H1 (cell line): ENCODE measurements around the gene TEX11. TPM values are rescaled to one million over a fixed set of nuclear protein-coding genes. Genes with fewer than 3 reads are reported as not detected.
A peak's percentile ranks its signal among the peaks of the same experiment; 100 is the strongest.

ENCODE experiments used
- CTCF ChIA-PET: fragments of 300-600 bp; sonication (Branson Sonifier 250); formaldehyde crosslinking; loops from one replicate; lab custom pipeline; 2021; ENCODE audit not compliant: partially characterized antibody; lab: Charles Lee
- POLR2A ChIA-PET: fragments of 300-600 bp; sonication (Branson Sonifier 250); formaldehyde crosslinking; loops from one replicate; lab custom pipeline; 2021; ENCODE audit warnings: inconsistent platforms; ENCODE audit not compliant: partially characterized antibody; lab: Charles Lee
- DNase-seq, 2 experiments: peaks; one replicate each; pipeline versions ENCODE4 v3.0.0 to v3.0.0-alpha.2; 2010 to 2022; ENCODE audit warnings: low spot score in 2 of 2, low read depth in 1 of 2, mixed read lengths in 1 of 2
- FAIRE-seq: peaks from 2 replicates; lab custom pipeline; 2011; peaks lifted over from hg19 to GRCh38; lab: Jason Lieb, UNC
- H2AFZ ChIP-seq: 2 replicates; pipeline ENCODE4 v1.8.1; 2012; ENCODE audit warnings: low read length, inconsistent platforms
- H2AK5ac ChIP-seq: 2 replicates; pipeline ENCODE4 v1.6.1; 2013; ENCODE audit warnings: low read depth, low read length
- H2BK120ac ChIP-seq: replicated peaks from 2 replicates; pipeline ENCODE3; 2013; ENCODE audit warnings: low read depth, low read length, inconsistent platforms
- H2BK12ac ChIP-seq: 2 replicates; pipeline ENCODE4 v1.6.1; 2013; ENCODE audit warnings: low read depth, low read length
- H2BK15ac ChIP-seq: 2 replicates; pipeline ENCODE4 v1.6.1; 2013; ENCODE audit warnings: low read length
- H2BK20ac ChIP-seq: 2 replicates; pipeline ENCODE4 v1.6.1; 2013; ENCODE audit warnings: low read length
- H2BK5ac ChIP-seq: 2 replicates; pipeline ENCODE4 v1.6.1; 2013; ENCODE audit warnings: low read depth, low read length
- H3K14ac ChIP-seq: 2 replicates; pipeline ENCODE4 v1.6.1; 2013; ENCODE audit warnings: inconsistent platforms; ENCODE audit not compliant: insufficient read length
- H3K18ac ChIP-seq: 2 replicates; pipeline ENCODE4 v1.6.1; 2013; ENCODE audit warnings: low read length; ENCODE audit errors: extremely low read depth
- H3K23ac ChIP-seq: 2 replicates; pipeline ENCODE4 v1.6.1; 2013; ENCODE audit warnings: inconsistent platforms; ENCODE audit not compliant: insufficient read length
- H3K23me2 ChIP-seq: 2 replicates; pipeline ENCODE4 v1.6.1; 2013; ENCODE audit warnings: low read depth, low read length
- H3K27ac ChIP-seq: 2 replicates; pipeline ENCODE4 v1.6.1; 2011; ENCODE audit warnings: low read depth, low read length, inconsistent platforms
- H3K27me3 ChIP-seq, 4 experiments: replicated peaks in 1 of 4; 1 replicate in 1 of 4; 2 replicates in 3 of 4; pipeline versions ENCODE4 v1.6.1 to v1.8.1; 2011 to 2013; ENCODE audit warnings: low read length in 3 of 4, mild to moderate bottlenecking in 3 of 4, inconsistent platforms in 2 of 4, mixed read lengths in 2 of 4, moderate library complexity in 1 of 4; ENCODE audit not compliant: control insufficient read depth in 3 of 4, insufficient read depth in 3 of 4; ENCODE audit errors: extremely low read depth in 1 of 4
- H3K36me3 ChIP-seq, 4 experiments: 2 replicates each; pipeline versions ENCODE4 v1.6.1 to v1.8.1; 2011 to 2013; ENCODE audit warnings: mild to moderate bottlenecking in 4 of 4, low read length in 3 of 4, moderate library complexity in 2 of 4, control low read depth in 1 of 4, inconsistent platforms in 1 of 4; ENCODE audit not compliant: insufficient read depth in 4 of 4, control insufficient read depth in 2 of 4
- H3K4ac ChIP-seq: replicated peaks from 2 replicates; pipeline ENCODE3; 2013; ENCODE audit warnings: low read length, low read depth, mixed read lengths, inconsistent platforms; ENCODE audit not compliant: insufficient read length
- H3K4me1 ChIP-seq, 4 experiments: replicated peaks in 1 of 4; 1 replicate in 1 of 4; 2 replicates in 3 of 4; pipeline versions ENCODE4 v1.6.1 to v1.8.1; 2011 to 2013; ENCODE audit warnings: low read length in 3 of 4, inconsistent platforms in 2 of 4, mixed read lengths in 1 of 4; ENCODE audit not compliant: insufficient read depth in 4 of 4, control insufficient read depth in 3 of 4
- H3K4me2 ChIP-seq, 2 experiments: 2 replicates each; pipeline versions ENCODE4 v1.6.1 to v1.8.1; 2011 to 2013; ENCODE audit warnings: low read depth in 2 of 2, low read length in 2 of 2, control low read depth in 1 of 2, inconsistent platforms in 1 of 2, mild to moderate bottlenecking in 1 of 2; ENCODE audit not compliant: insufficient read depth in 1 of 2
- H3K4me3 ChIP-seq, 4 experiments: fragments of 200-600, 300-600 bp in 1 of 4; sonication (generic), shearing (Covaris generic), sonication (Bioruptor Twin) in 1 of 4; 2 replicates each; pipeline versions ENCODE4 v1.5.1 to v1.8.1; 2011 to 2016; ENCODE audit warnings: low read length in 4 of 4, low read depth in 3 of 4, control low read depth in 2 of 4, inconsistent platforms in 2 of 4, mild to moderate bottlenecking in 2 of 4, mixed read lengths in 1 of 4, moderate library complexity in 1 of 4; ENCODE audit not compliant: insufficient read depth in 2 of 4; ENCODE audit errors: extremely low read depth in 1 of 4
- H3K56ac ChIP-seq: replicated peaks from 2 replicates; pipeline ENCODE3; 2013; ENCODE audit warnings: low read depth, mild to moderate bottlenecking, mixed read lengths, low read length, inconsistent platforms; ENCODE audit not compliant: insufficient read length
- H3K79me1 ChIP-seq: 2 replicates; pipeline ENCODE4 v1.6.1; 2013; ENCODE audit warnings: low read depth, low read length, control low read depth
- H3K79me2 ChIP-seq, 2 experiments: 2 replicates each; pipeline versions ENCODE4 v1.6.1 to v1.8.1; 2012 to 2013; ENCODE audit warnings: low read length in 2 of 2, mild to moderate bottlenecking in 2 of 2, inconsistent platforms in 1 of 2; ENCODE audit not compliant: insufficient read depth in 2 of 2, control insufficient read depth in 1 of 2
- H3K9ac ChIP-seq, 4 experiments: replicated peaks in 1 of 4; 1 replicate in 1 of 4; 2 replicates in 3 of 4; pipeline versions ENCODE4 v1.6.1 to v1.8.1; 2011 to 2013; ENCODE audit warnings: low read depth in 3 of 4, low read length in 3 of 4, control low read depth in 2 of 4, mild to moderate bottlenecking in 2 of 4, moderate library complexity in 2 of 4, inconsistent platforms in 1 of 4; ENCODE audit errors: extremely low read depth in 1 of 4
- H3K9me3 ChIP-seq, 2 experiments: 2 replicates each; pipeline versions ENCODE4 v1.6.1 to v1.8.1; 2012 to 2013; ENCODE audit warnings: mild to moderate bottlenecking in 2 of 2, moderate library complexity in 2 of 2, control low read depth in 1 of 2, inconsistent platforms in 1 of 2, low read depth in 1 of 2, low read length in 1 of 2, mixed read lengths in 1 of 2; ENCODE audit not compliant: insufficient read depth in 2 of 2
- H4K20me1 ChIP-seq, 2 experiments: replicated peaks in 1 of 2; 2 replicates each; pipeline versions ENCODE3 to v1.8.1; 2011 to 2013; ENCODE audit warnings: inconsistent platforms in 2 of 2, low read length in 2 of 2, mild to moderate bottlenecking in 1 of 2; ENCODE audit not compliant: insufficient read depth in 2 of 2, control insufficient read depth in 1 of 2
- H4K5ac ChIP-seq: 2 replicates; pipeline ENCODE4 v1.6.1; 2013; ENCODE audit warnings: low read length, low read depth, mixed read lengths, inconsistent platforms; ENCODE audit not compliant: insufficient read length
- H4K8ac ChIP-seq: 2 replicates; pipeline ENCODE4 v1.8.0; 2013; ENCODE audit warnings: mild to moderate bottlenecking, moderate library complexity, low read length, inconsistent platforms; ENCODE audit not compliant: insufficient read depth; ENCODE audit errors: extremely low read depth
- H4K91ac ChIP-seq: replicated peaks from 2 replicates; pipeline ENCODE3; 2013; ENCODE audit warnings: low read length, mixed read lengths, inconsistent platforms; ENCODE audit not compliant: insufficient read length
- ATF2 ChIP-seq: IDR thresholded peaks from 2 replicates; pipeline ENCODE4 v1.6.1; 2012; ENCODE audit warnings: low read length, inconsistent platforms
- CBX8 ChIP-seq: fragments of 300-800, 300-1000 bp; sonication (generic); IDR thresholded peaks from 2 replicates; pipeline ENCODE4 v1.7.1; 2016; ENCODE audit warnings: low read depth, low read length, borderline replicate concordance
- CHD2 ChIP-seq: IDR thresholded peaks from 2 replicates; pipeline ENCODE4 v1.6.1; 2012; ENCODE audit warnings: low read length, improper control_type of control experiment
- GABPA ChIP-seq: IDR thresholded peaks from 2 replicates; pipeline ENCODE4 v1.6.1; 2011; ENCODE audit warnings: mild to moderate bottlenecking, low read length, moderate library complexity, borderline replicate concordance; ENCODE audit not compliant: insufficient read depth
- SAP30 ChIP-seq: fragments of 300-600 bp; sonication (generic); IDR thresholded peaks from 2 replicates; pipeline ENCODE4 v1.7.1; 2012; ENCODE audit warnings: low read length, moderate library complexity, mild to moderate bottlenecking, inconsistent platforms; ENCODE audit not compliant: insufficient read depth, insufficient replicate concordance
- SIX5 ChIP-seq: IDR thresholded peaks from 2 replicates; pipeline ENCODE4 v1.6.1; 2011; ENCODE audit warnings: mild to moderate bottlenecking, low read depth, low read length
- SP2 ChIP-seq: IDR thresholded peaks from 2 replicates; pipeline ENCODE4 v1.6.1; 2012; ENCODE audit warnings: mild to moderate bottlenecking, low read length, inconsistent platforms
- TBP ChIP-seq: IDR thresholded peaks from 2 replicates; pipeline ENCODE4 v1.6.1; 2011; ENCODE audit warnings: low read depth, low read length, improper control_type of control experiment
- TEAD4 ChIP-seq: IDR thresholded peaks from 2 replicates; pipeline ENCODE4 v1.6.1; 2012; ENCODE audit warnings: low read depth, low read length, inconsistent platforms, mixed read lengths
- WGBS, 2 experiments: shearing (Covaris generic) in 1 of 2; methylation state at CpG; one replicate each; pipeline versions ENCODE4 v1.1.6 to v1.1.7; 2013 to 2015; ENCODE audit warnings: low lambda C conversion rate in 2 of 2, mixed read lengths in 2 of 2, inconsistent platforms in 1 of 2, low coverage in 1 of 2, missing lambda C conversion rate in 1 of 2; ENCODE audit not compliant: insufficient replicate concordance in 2 of 2, insufficient coverage in 1 of 2, insufficient read length in 1 of 2; ENCODE audit errors: extremely low coverage in 1 of 2, missing lambda C conversion rate in 1 of 2; 5-methylcytosine and 5-hydroxymethylcytosine counted together
- polyA plus RNA-seq, 7 experiments: library from polyadenylated mRNA; depleted of rRNA in 3 of 7; stranded (reverse) in 5 of 7; unstranded in 2 of 7; fragments of >200 nt in 5 of 7; fragments of 200-250 nt in 2 of 7; gene quantifications; 1 replicate in 5 of 7; 2 replicates in 1 of 7; 4 replicates in 1 of 7; pipeline versions ENCODE4 v1.2.1 to v1.2.3, GENCODE V29; 2011 to 2013; ENCODE audit warnings: missing spikeins in 2 of 7, mixed read lengths in 2 of 7
- total RNA-seq: library from RNA; stranded (reverse); fragmentation: NEBNext Ultra II Directional; extraction: Animal tissue kit (Norgen Biotek cat#: 25700); gene quantifications from 2 replicates; pipeline ENCODE4 v1.2.1, GENCODE V29; 2021

The TEX11 gene
- total and polyA plus RNA-seq, 2 of the 8 experiments (the other 6 are each of a cell fraction or from before 2014, with no cell fraction given) = 0.11 to 0.74 TPM

DNA sequence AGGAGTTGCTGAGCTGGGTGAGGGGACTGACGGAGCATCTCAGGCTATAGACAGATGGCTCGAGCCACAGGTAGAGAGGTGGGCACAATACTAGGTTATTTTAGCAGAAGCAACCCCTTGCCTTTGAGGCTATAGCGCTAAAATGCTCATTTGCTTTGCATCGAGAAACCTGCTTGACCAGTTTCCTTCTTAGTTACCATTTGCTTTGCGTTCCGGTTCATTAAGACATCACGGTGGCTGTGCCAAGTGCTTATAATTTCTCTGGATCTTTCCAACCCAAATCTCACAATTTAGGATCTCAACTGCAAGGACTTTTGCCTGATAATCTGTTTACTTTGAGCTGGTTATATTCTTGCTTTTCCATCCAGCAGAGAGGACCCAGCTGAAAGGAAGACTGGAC is 423.0 kb downstream of the TEX11 start:
- no peak overlapping the region for H3K14ac ChIP-seq
- no peak overlapping the region for H4K8ac ChIP-seq
- H3K79me1 ChIP-seq = peaks cover 4% of the 10 kb centered on the region; the same call in 1 of the 2 replicates
- H3K4me1 ChIP-seq = peaks cover 1 to 14% (median 11%) of the 10 kb centered on the region in 4 experiments; a peak in 5 of 7 replicates
- peaks cover 0 to 65% of the 10 kb centered on the region in 2 experiments; a peak in 2 of 4 replicates for H3K79me2 ChIP-seq
- 74% methylated on average over 7 of the region's 7 CpGs; no CpG with 5 or more reads in 1 of the 2 experiments for WGBS, 2 experiments
- H3K9ac ChIP-seq = no peak overlapping the region
- H2BK15ac ChIP-seq = no peak overlapping the region
- no peak overlapping the region for H2AFZ ChIP-seq
- H3K36me3 ChIP-seq = peaks cover 0 to 38% (median 12%) of the 10 kb centered on the region in 4 experiments; a peak in 5 of 8 replicates
- H3K9me3 ChIP-seq = no peaks in the 10 kb centered on the region
- no peak overlapping the region for H3K27ac ChIP-seq
- no peak overlapping the region for H4K91ac ChIP-seq
- H4K20me1 ChIP-seq = peaks cover 0 to 16% of the 10 kb centered on the region in 2 experiments
- no peak overlapping the region for H3K4ac ChIP-seq
- CTCF ChIA-PET = interaction anchor here (1.0 kb wide), 1 partner anchor 9 kb away, joined by 4 read pairs; no protein-coding TSS in a partner anchor
- H2AK5ac ChIP-seq = no peak overlapping the region
- no peak overlapping the region for H2BK5ac ChIP-seq
- H3K23ac ChIP-seq = no peak overlapping the region
- H3K23me2 ChIP-seq = no peaks in the 10 kb centered on the region
- no peak overlapping the region for H3K4me3 ChIP-seq
- no peak overlapping the region for H3K56ac ChIP-seq
- POLR2A ChIA-PET = interaction anchor here (1.2 to 1.4 kb wide), 2 partner anchors 10 to 41 kb away, joined by 3 to 5 read pairs; partner anchors contain the start of gene DLG3
- H3K27me3 ChIP-seq = no peaks in the 10 kb centered on the region
- no peak overlapping the region for H3K18ac ChIP-seq
- DNase-seq = no peak
- no peak overlapping the region for H2BK20ac ChIP-seq
- H4K5ac ChIP-seq = no peak overlapping the region
- no peak overlapping the region for H2BK12ac ChIP-seq
- H3K4me2 ChIP-seq = peak overlapping the region in 1 of 2 experiments; percentile 31; a peak in 2 of 4 replicates
- no peak overlapping the region for H2BK120ac ChIP-seq
- no peak for FAIRE-seq
- TF ChIP-seq CBX8 (no peak), GABPA (no peak), ATF2 (no peak), CHD2 (no peak), SP2 (no peak), TEAD4 (no peak), SAP30 (no peak), SIX5 (no peak), TBP (no peak)
